Measurements from ENCODE around the gene YARS2.

- no peak for TF ChIP-seq CTCF (IDR thresholded peaks at IDR 0.05)
- no peak for TF ChIP-seq EP300 (IDR thresholded peaks at IDR 0.05)
- no peak for TF ChIP-seq POLR2AphosphoS5 (IDR thresholded peaks at IDR 0.05)
- no peak for TF ChIP-seq POLR2A (IDR thresholded peaks at IDR 0.05; ENCODE audit: low read depth)
Measured at GRCh38 chr12:32780071-32780470, 24.4 kb upstream of the YARS2 start.

All from esophagus muscularis mucosa (tissue), 4 donors.